Activated effector memory CD4-positive, alpha-beta T cell treated with anti-CD3 and anti-CD28 coated beads, Interleukin-2, amount 50 U/mL, for 16 hours (primary cell): ENCODE results near the gene DRD4.
"Not testable (repeated sequence)": the region's sequence is repeated elsewhere in the genome, so short reads cannot be mapped to it uniquely, and the experiment has no call there.

Source experiments
- DNase-seq: peaks from one replicate; pipeline ENCODE4 v3.0.0-alpha.2; 2020

The DRD4 gene

DNA sequence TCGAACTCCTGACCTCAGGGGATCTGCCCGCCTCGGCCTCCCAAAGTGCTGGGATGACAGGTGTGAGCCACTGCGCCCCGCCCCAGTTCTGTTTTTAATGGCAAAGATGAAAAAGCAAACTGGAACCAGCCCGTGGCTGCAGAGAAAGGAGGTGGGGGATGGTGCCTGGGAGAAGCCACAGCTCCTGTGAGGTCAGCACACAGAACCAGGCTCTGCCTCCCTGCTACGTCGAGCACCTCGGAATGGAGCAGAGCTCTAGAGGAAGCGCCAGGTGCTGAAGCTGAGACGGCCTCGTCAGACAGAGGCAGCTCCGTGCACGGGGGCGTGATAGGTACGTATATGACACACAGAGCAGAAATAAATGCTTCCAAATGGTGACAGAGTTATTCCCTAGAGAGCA is 8.5 kb downstream of the DRD4 start:
- no peak for DNase-seq

DNA sequence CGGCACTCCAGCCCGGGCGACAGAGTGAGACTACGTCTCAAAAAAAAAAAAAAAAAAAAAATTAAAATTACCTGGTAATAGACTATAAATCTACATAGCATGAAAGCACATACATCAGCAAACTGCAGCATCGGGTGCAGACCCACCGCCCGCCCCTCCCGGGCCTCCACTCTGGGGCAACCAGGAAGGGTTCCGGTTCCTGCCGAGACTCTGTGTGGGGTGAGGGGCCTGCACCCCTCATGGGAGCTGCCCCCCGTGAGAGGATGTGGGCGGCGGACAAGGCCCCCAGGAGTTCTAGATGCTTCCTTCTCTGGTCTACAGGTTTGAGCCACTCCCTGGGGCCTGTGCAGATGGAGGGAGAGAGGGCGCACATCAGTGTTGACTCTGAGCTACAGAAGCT is 9.1 kb downstream of the DRD4 start:
- no peak for DNase-seq

DNA sequence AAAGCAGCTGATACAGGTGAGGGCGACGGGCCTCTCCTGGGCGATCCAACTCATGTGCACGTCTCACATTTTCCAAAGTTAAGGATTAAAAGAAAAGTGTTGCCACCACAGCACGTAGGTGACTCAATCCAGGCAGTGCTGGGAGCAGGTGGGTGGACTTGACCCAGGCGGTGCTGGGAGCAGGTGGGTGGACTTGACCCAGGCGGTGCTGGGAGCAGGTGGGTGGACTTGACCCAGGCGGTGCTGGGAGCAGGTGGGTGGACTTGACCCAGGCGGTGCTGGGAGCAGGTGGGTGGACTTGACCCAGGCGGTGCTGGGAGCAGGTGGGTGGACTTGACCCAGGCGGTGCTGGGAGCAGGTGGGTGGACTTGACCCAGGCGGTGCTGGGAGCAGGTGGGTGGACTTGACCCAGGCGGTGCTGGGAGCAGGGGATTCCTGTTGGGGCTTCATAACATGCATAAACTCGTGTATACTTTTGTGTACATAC is 10.6 kb downstream of the DRD4 start:
- not testable (repeated sequence) for DNase-seq

DNA sequence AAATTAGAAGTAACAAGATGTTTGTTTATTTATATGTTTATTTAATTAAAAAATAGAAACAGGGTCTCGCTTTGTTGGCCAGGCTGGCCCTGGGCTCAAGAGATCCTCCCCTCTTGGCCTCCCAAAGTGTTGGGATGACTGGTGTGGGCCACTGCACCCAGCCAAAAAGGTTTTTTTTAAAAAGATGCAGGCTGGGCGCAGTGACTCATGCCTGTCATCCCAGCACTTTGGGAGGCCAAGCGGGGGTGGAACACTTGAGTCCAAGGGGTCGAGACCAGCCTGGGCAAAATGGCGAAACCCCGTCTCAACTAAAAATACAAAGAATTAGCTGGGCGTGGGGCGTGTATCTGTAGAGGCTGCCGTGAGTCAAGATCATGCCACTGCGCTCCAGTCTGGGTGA is 13.4 kb downstream of the DRD4 start:
- DNase-seq: no peak

DNA sequence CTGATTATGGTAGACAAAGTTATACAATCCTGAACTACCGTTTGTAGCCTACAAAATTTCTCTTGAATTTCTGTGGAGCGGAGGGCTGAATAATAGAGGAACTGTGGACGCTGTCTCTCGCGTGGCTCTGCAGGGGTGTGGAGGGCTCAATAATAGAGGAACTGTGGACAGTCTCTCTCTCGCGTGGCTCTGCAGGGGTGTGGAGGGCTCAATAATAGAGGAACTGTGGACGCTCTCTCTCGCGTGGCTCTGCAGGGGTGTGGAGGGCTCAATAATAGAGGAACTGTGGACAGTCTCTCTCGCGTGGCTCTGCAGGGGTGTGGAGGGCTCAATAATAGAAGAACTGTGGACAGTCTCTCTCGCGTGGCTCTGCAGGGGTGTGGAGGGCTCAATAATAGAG is 16.1 kb downstream of the DRD4 start:
- DNase-seq: not testable (repeated sequence)

DNA sequence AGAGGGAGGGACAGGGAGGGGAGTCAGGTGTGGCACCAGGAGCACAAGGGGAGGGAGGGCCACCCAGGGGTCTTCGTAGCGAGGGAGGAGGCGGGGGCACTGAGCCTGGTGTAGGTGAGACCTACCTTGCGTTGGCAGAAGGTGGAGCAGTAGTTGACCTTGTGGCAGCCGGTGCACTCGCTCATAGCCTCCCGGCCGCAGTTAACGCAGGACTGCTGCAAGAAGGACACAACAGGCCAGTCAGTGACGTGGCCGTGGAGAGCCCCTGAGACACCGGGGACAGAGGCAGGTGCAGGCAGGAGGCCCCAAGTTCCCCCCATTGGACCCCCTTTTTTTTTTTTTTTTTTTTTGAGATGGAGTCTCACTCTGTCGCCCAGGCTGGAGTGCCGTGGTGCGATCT is 16.8 kb downstream of the DRD4 start:
- DNase-seq: no peak

DNA sequence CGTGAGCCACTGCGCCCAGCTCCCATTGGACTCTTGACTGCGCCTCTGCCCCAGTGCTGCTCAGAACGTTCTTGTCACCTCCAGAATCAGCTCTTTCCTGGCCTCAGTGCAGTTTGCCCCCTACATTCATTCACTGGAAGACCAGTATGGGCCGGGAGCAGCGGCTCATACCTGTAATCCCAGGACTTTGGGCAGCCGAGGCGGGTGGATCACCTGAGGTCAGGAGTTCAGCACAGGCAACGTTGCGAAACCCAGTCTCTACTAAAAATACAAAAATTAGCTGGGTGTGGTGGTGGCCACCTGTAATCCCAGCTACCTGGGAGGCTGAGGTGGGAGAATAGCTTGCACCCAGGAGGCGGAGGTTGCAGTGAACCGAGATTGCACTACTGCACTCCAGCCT is 17.4 kb downstream of the DRD4 start:
- not testable (repeated sequence) for DNase-seq

DNA sequence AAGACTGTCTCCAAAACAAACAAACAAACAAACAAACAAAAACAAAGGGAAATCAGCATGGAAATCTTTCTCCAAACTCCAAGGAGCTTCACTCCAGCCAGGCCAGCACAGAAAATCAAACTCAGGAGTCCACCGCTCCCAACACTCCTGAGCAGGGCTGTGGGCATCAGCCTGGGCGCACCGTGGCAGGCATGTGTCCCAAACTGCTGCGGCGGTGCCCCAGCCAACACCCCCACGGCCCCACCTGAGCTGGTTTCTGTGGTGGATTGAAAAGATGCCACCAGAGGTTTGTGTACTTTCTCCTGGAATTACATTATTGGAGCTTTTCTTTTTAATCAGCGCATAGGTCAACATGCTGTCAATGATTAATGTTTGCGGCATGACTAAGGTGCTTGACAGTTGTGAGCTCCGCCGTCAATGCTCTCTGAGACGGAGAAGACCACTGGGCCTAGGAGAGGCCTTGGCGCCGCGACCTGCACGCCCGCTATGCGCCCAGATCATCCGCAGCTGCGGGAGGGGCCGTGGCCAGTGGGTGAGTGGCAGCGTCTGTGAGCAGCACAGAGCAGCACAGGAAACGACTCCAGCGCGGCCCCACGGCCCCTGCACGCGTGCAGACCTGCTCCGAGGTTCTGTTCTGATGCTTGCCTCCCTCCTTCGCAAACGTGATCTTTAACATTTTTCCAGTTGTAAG is 18.1 kb downstream of the DRD4 start:
- no peak for DNase-seq

DNA sequence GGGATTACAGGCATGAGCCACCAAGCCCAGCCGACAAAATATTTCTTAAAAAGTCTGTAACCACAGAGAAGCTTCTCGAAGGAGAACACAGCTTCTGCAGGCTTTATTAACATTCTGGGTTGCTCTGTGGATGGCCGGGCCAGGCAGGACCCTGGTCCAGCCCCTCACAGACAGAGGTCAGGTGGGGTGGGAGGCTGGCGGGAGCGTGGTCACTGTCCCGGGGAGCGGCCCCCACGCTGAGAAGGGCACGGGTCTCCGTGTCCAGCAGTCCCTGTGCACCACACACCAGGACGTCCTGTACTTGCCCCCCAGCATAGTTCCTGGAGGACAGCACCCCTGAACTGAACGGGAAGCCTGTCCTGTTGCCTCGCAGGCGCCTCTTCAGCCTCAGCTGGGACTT is 19.4 kb downstream of the DRD4 start:
- DNase-seq: no peak

DNA sequence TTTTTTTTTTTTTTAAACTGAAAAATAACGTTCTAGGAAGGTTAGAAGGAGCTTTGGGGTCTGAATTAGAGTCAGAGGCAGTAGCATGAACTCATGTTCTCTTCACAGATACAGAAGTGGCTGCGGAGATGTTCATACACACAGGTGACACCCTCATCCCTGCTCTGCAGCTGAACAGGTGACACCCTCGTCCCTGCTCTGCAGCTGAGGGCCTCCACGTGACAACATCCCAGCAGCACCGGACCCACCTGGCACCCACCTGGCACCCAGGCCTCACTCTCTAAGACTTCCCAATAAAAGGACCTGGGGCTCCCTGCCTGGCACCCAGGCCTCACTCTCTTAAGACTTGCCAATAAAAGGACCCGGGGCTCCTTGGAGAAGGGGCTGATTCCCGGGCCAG is 19.8 kb downstream of the DRD4 start:
- no peak for DNase-seq

DNA sequence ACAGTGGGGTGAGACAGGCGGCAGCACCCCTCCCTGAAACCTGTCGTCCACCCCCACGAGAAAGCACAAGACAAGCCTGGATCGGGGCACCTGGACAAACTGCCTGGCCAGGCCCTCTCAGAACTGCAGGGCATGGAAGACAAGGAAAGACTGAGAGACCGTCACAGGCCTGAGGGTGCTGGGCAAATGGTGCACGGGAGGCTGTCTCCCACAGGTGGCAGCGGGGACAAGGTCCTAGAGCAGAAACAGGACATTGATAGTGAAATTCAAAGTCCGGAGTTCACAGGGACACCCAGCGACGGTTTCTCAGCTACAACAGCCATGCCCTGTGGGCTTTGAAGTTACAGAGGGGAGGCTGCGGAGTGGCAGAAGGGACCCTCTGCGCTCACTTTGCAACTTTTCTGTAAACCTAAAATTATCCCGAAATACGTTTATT is 20.6 kb downstream of the DRD4 start:
- DNase-seq: no peak

DNA sequence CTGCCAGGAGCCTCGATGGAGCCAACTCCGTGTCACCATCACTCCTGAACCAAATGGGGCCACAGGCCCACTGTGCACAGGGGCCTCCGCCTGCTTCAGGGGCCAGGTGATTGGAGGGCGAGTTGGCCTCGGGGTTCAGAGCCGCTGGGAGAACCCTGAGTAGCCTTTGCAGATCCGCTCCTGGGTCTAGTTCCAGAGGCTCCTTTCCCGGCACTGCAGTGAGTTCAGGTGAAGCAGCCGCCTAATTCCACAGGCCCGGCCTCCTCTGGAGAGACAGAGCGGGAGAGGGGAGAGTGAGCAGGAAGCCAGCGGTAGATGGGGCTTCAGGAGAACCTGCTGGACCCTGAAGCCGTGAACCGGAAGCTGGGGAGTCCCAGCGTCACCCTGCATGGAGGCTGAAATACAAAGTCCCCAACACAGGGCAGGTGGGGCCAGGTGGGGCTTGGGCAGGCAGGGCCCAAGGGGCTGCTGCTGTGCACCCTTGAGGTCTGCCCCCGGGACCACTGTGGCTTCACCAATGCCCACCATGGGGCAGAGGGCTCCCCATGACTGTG is 22.5 kb downstream of the DRD4 start:
- no peak for DNase-seq

DNA sequence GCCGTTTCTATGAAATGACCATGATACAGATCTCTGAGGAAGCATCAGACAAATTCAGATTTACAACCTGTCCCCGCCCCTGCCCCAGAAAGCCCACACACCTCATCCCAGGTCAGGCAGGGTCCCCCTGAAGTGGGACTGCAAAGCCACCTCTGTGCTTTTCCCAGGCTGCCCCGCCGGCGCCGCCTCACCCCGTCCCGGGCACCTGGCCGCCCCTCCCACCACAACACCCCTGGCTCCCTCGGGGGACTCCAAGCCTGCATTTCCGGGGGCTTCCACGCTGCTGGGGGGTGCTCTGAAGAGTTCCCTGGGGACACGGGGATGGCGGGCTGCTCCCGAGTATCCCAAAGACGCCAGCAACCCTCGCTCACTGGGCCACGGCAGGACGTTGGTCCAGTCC is 23.2 kb downstream of the DRD4 start:
- DNase-seq: no peak

DNA sequence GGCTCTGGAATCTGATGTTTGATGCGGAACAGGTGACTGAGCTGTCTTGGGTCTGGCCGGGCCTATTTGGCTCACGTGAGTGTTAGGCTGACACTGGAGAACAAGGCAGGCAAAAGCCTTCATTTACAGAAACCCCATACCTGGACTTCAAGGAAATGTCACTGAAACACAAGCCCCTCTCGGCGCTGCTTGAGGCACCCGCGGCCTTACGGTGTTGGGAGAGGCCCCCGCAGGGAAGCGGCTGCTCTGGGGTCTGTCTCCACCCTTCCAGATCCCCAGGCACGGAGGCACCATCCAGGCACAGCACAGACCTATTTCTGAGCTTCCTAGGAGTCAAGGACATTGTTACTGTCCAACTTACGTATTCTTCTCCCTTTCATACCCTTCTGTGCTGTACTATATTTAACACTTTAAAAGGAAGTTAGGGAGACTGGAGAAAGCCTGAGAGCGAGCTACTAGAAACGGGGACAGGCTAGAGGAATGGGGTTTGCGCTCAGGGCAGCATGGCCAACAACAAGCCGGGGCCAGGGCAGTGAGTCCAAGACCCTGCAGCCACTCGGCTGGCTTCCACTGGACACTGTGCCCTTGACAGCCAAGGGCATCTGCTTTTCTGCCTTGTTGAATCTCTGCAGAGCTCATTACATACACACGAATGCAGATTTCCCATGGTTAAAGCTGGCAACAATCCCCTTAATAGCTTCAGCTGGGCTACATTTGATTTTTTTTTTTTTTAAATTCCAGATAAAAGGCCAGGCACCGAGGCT is 23.8 kb downstream of the DRD4 start:
- DNase-seq: no peak

DNA sequence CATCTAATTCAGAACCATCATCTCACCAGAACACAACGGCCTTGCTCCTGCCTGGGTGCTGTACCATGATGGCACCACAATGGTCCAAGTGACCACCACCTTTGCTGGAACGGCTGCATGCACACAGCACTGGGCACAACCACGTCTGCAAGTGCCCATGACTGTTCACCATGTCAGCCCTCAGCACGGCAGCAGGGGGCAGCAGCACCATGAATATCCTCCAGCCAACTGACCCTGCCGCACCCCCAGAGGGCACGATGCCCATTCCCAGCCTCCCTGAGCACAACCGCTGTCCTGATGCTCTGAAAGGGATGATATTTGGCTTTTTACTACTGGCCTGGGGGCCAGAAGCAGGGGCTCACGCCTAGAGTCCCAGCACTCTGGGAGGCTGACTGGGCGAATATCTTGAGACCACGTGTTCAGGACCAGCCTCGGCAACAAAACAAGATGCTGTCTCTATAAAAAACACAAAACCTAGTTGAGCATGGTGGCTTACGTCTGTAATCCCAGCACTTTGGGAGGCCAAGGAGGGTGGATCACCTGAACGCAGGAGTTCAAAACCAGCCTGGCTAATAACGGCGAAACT is 25.7 kb downstream of the DRD4 start:
- peak; percentile 73 for DNase-seq

DNA sequence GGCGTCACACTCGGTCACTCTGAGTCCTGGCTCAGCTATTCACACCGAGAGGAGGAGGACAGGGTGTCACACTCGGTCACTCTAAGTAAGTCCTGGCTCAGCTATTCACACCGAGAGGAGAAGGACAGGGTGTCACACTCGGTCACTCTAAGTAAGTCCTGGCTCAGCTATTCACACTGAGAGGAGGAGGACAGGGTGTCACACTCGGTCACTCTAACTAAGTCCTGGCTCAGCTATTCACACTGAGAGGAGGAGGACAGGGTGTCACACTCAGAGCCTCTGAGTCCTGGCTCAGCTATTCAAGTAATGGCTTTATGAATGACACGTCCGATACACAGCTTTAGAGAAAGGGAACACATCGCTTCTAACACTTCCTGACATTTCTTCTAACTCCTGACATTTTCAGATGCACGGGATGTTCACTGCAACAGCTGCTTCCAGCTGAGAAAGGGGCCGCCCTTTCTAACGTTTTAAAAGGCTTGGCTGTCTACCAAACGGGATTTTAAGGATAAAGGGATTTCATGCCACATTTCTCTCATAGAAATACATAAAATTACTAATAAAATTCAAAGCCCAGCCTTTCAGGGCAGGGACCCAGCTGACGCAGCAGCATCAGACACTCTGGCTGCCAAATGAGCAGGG is 28.1 kb downstream of the DRD4 start:
- DNase-seq: no peak

DNA sequence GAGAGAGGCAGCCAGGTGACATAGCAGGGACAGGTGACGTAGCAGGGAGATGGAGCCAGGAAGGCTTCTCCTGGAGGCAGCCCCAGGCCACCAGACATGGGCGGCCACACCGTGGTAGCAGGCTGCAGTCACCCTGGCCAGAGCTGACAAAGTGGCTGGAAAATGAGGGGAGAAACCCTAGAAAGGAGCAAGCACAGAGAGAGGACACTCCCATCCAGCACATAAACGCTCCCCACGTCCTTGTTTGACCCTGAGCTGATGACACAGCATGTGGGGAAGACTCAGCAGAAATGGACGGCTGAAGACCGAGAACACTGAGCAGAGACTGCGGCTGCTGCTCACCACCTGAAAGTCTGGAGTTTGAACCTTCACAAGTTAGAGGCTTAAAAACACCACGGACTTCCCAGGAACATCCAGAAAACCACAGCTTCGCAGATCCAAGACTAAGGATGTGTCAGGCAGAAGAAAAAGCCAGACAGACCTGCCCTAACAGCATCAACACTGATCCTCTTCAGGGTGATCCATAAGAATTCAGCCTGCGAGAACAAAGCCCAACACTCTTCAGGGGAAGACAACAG is 28.7 kb downstream of the DRD4 start:
- DNase-seq: no peak

DNA sequence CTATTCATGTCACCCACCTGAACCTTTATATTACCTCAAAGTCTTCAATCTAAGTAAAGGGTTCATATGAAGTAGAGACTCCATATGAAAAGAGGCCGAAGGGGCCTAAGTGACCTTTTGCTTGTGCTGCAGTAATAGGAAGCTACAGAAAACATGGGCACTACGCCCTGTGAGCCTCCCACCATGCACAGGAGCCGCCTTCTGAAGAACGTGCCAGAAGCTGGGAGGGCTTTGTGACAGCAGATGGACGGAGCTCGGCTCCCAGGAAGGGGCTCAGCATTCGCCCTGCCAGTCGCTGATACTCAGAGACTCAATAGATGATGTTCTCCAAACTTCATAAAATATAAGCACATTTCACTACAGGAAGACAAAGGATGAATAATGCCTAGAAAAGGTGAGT is 36.8 kb downstream of the DRD4 start:
- no peak for DNase-seq

DNA sequence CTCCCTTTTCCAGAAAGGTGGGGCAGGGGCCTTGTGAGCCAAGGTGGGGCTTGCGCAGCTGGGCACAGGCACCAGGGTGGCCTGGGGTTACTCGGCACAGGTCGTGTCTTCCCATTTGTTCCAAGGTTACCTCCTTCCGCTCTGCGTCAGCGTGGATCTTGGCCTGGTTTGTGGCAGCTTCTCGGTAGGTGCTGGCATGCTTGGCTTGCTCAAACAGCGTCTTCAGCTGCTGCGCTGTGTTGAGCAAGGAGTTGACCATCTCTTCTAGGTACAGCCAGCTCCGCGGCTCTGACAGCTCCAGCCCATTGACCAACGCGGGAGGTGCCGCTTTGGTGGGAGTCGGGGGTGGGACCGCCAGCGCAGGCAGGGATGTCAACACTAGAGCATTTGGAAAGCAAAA is 37.3 kb downstream of the DRD4 start:
- DNase-seq: no peak

DNA sequence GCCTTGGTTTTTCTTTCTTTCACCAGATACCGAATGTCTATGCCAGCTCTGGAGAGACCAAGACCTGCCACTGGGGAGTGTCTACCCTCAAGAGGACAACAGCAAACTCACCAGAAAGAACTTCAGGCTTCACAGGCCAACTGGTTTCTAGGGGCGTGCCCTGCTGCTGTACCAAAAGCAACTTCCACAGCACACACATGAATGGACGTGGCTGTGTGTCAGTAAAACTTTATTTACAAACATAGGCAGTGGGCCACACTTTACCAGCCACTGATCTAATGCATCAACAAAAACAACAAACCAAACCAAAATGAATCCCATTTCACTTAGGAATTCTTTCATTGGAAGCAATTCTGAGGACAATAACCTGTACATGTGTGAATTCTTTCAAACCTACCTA is 41.2 kb downstream of the DRD4 start:
- DNase-seq: no peak

DNA sequence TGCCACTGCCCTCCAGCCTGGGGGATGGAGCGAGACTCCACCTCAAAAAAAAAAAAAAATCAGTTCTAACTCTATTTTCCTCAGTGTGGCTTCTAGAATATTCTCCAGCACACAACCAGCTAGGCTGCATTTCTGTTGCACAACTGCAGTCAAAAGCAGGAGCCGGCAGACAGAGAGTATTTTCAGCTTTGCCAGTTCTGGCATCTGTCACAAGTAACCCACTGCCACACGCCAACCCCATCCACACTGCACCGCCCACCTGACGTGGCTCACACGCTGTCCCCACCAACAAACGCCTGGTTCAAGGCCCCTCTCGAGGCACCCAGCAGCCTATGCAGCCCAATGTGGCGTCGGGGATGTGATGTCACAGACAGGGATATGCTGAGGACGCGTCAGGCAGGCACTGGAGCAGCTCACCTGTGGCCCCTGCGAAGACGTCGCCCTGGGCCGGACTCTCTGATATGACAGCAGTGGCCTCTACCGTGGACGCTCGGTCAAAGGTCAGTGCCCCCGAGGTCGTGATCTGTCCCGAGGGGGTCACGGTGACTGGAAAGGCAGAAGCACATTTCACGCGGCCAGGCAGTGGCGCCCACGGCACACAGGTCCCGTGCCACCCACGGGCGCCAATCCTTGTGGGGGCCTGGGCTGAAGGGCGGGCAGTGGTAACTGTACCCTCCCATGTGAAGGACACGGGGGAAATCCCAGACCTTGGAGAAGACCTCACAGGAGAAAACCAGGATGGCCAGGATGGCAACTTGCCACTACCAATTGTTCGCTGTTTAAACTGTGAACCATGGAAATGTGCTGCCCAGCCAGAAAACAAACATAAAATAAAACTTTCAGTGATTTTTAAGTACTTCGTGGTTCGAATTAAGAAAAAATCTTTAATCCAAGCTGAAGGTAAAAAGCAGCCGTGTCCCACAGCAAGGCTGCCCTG is 42.5 kb downstream of the DRD4 start:
- no peak for DNase-seq

DNA sequence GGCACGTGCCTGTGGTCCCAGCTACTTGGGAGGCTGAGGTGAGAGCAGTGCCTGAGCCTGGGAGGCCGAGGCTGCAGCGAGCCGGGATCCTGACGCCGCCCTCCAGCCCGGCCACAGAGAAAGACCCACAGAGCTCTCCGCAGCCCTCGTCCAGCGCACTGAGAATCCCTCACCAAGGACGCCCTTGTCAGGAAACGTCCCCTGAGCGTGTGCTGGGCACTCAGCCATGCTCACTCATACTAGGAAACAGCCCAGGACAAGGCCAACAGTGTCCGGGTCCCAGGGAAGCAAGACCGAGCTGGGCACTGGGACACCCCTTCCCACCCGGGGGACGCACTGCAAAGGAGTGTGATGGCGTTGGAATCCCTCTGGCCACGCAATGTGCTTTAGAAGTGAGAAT is 43.4 kb downstream of the DRD4 start:
- no peak for DNase-seq
